SH-SY5Y (cell line): ENCODE results near the gene MCIDAS.

Experiments used
- GATA2 ChIP-seq: IDR thresholded peaks from 2 replicates; pipeline ENCODE4 v1.6.1; 2011; ENCODE audit warnings: mild to moderate bottlenecking, low read depth, low read length
- GATA3 ChIP-seq: IDR thresholded peaks from 2 replicates; pipeline ENCODE4 v1.6.1; 2011; ENCODE audit warnings: low read depth, mild to moderate bottlenecking, low read length, moderate library complexity

The MCIDAS gene

DNA sequence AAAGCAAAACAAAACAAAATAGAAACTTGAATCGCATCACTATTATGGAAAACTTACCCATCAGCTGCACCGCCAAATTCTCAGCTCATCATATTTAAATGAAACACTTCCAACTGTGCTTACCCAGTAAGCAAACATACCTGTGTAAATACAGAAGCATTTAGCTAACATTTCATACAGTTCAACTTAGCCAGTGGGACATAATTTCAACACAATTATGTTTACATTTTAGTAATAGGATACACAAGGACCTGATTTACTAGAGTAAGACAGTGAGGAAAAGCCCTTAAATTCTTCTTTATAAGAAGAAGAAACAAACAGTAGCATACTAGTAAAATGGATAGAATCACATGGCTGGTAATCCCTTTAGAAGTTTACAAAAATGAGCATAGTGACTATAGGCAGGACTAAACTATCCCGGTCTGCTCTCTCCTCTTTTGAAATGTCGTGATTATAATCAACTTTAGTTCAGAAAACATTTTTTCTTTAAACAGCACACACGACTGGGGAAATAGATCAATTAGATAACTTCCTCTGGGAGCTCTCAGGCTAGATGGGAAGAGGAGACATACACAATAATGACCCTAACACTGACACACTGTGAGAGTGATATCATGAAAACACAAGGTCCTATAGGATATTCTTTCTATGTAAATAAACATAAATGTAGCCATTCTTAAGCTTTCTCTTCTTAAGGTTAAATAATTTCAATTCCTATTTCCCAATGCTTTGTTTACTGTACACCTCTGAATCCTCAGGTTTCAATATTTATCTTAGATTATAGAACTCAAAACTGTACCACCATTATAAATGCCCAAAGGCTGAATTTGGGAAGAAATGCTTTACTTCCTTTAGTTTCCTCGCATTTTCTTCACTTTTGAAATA, 38.2 kb downstream of the MCIDAS start:
- TF ChIP-seq GATA2 (no peak), GATA3 (no peak)

DNA sequence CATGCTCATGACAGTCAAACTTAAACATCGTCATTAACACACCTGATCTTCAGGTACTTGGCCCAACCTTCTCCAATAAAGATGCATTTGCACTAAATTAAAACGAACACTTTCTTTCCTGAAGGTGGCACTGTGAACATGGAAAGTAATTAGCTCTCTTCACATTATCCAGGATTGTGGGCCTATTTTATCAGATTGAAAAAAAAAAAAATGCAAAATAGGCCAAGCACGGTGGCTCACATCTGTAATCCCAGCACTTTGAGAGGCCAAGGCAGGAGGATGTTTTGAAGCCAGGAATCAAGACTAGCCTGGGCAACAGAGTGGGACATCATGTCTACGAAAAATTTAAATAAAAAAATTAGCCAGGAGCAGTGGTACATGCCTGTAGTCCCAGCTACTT, 39.7 kb downstream of the MCIDAS start:
- TF ChIP-seq GATA2 (no peak), GATA3 (no peak)

DNA sequence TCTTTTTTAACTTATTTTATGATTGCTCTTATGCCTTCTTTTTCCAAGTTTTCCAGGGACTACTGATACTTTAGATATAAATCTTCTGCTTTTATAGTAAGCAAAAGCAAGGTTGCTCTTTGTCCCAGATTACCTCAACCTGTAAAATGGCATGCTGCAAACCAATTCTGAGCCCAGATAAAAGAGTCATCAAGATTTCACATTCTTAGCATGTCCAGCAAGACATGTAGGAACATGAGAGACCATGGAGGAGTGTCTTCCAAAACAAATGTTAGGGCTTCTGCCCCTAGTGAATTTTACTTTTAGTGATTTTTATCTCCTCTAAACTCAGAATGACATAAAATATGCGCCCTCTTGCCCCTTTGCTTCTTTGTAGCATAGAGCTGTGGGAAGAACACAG, 47.1 kb downstream of the MCIDAS start:
- TF ChIP-seq GATA2 (no peak), GATA3 (no peak)

DNA sequence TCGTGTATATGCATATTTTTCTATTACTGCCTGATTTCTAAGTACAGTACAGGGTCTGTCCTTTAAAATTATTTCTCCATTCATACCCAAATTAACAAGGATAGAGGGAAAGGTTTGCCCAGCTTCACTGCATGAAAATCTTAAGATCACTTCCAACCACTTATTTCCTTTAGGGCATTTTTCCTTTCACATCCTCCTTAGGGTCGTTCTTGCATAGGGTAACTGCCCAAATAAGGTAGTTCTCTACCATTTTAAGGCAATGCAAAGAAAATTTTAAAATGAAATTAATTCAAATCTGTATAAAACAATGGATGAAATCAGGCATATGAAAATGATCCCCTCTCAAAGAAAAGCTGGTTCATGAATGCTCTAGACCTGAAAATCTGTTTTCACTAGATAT, 50.0 kb downstream of the MCIDAS start:
- TF ChIP-seq GATA3 (no peak), GATA2 (no peak)

DNA sequence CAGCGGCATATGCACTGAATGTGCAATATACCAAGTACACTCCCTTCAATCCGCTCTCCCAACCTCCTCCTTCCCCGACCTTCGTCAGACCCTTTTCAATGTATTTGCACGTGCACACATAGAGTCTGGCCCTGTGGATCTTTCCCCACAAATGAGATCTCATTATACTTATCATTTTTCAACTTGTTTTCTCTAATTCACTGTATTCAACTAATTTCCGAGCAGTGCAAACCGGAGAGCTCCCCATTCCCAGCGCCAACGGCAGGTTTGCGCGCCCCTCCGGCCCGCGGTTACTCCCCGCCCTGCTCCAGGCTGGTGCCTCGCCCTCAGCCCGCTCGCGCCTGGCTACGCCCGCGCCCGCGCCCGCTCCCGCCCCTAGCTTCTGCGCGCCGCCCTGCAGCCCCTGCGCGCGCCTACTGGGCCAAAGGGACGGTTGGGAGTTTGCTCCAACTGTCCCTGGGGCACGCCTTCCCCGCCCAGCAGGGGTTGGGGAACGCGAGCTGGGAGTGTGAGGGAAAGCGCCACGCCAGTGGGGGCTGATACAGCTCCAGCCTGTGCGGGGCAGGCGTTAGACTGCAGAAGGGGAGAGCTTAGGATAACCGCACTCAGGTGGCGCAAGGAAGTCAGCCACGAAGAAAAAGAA, 50.8 kb downstream of the MCIDAS start:
- TF ChIP-seq GATA2: no peak
- TF ChIP-seq GATA3: no peak

DNA sequence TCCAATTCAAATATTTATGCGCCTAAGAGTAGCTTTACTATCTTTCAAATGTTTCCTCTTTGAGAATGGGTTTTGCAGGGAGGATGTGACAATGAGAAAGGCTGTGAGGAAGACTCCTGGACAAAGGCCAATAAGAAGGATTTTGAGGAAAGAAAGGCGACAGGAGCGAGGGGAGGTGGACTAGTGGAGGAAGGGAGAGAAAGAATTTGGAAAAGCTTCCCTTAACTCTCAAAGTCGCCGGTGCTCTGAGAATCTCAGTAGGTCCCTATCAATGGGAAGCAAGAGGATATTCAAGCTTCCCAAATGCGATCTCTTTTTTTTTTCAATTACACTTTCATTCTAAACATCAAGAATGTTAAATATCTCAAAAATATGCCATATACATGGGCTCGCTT, 51.3 kb downstream of the MCIDAS start:
- TF ChIP-seq GATA2 (no peak), GATA3 (no peak)

DNA sequence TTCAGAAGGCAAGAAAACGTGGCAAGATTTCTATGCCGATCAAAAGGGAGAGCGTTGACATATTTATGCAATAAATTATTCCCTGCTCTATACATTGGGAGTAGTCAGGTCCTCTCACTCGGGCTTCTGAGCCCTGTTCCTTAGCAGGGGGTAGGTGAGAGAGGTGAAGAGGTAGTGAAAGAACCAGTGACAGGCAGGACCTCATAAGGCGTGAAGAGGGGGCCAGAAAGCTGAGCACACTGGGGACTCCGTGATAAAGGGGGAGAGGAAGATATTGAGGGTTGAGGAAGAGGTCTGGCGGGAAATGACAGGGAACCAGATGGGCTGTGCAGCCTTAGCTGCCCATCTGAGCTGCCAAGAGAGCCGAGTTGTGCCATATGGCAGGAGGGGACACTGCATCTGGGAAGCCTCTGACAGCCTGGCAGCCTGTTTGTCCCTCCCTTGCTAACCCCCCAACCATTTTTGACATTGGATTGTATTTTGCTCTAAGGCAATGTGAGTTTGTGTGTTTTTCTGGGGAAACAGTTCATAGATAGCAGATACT, 53.4 kb downstream of the MCIDAS start:
- TF ChIP-seq GATA2: no peak
- no peak for TF ChIP-seq GATA3

DNA sequence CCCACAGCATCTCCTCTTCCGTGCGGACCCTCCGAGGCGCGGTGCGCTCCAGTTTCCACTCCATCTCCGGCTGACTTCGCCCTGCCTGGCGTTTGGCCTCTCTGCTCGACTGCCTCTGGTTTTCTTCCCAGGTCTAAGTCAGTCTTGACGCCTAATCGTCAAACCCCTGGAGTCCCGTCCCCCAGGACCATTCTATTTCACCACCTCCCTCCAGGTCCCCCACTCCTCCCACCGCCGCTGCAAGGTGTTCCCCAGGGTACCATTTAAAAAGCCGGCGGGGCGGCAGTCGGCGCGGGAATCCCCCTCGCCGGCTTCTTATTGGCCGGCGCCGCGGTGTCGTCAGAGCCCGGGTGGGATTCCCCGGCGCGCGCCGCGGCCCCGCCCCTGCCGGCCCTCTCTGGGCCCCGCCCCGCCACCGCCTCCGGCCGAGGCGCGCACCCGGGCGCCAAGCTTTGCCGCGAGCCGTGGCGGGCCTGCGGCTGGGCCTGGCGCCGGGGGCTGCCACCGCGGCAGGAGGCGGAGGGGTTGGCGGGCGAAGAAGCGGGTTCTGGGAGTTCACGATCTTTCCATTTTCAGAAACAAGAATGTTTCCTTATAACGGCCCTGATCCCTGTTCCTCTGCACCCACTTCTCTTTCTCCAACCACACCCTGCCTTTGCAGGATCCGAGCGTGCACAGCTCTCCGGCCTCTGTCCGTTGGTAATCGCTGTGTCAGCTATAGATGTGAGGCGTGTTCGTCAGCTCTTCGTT, 54.0 kb downstream of the MCIDAS start, which contains the start of gene CDC20B:
Gene CDC20B, minus strand, starts transcription at position 241 of the 750 bp plus-strand sequence. Its CDS starts 177 bp downstream, at position 64.
- no peak for TF ChIP-seq GATA3
- no peak for TF ChIP-seq GATA2

DNA sequence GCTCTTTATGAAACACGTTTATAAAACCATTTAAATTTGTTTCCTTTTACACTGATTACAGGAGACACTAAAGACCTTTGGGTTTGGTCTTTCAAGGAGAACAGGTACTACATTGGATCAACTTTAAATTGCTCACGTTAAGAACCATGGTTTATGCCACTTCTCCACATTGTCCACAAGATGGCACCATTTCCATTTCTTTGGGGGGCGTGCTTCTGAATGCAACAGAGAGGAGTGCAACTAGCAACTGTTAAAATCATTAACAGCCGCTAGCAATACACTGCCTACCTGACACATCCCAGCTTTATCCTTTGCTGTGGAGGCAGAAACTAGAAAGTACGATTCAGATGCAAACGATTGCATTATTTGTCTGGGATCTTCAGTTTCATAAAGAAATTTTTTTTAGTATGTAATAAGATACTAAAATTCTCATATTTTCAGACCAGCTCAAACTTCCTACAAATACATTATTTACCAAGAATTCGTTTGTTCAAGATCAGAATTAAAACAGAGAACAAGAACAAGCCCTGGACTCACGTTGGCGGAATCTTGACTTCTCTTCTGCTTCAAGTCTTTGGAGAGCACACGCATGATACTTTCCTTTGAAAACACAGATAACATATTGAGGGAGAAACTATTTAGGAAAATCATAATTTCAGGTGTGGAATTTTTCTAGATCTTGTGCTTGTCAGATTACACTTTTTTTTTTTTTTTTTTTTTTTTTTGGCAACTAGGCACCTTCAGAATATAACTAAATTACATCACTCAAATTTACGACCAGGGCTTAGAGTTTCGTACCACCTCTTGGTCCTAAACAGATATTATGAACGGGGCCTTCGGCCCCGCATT, 54.8 kb downstream of the MCIDAS start:
- no peak for TF ChIP-seq GATA2

DNA sequence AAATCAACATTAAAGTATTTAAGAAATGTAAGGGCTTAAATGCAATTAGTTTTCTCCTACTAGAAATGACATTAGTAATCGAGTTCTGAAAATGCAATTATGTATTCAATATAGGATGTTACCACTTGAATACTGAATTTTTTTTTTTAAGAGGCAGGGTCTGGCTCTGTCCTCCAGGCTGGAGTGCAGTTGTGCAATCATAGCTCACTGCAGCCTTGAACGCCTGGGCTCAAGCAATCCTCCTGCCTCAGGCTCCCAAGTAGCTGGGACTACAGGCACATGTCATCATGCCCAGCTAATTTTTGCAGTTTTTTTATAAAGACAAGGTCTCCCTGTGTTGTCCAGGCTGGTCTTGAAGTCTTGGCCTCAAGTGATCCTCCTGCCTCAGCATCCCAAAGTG, 55.6 kb downstream of the MCIDAS start:
- no peak for TF ChIP-seq GATA3
- TF ChIP-seq GATA2: no peak
